K562 (cell line): ENCODE measurements around the gene TLE6. TPM values are rescaled to one million over a fixed set of nuclear protein-coding genes. Genes with fewer than 3 reads are reported as not detected.

Source experiments
- ETS2 ChIP-seq: IDR thresholded peaks from 2 replicates; pipeline ENCODE4 v1.6.1; 2016; ENCODE audit warnings: borderline replicate concordance, missing genetic modification characterization, mild to moderate bottlenecking, moderate library complexity, missing compliant biosample characterization; ENCODE audit not compliant: poor library complexity, severe bottlenecking
- FOXA3 ChIP-seq, 2 experiments: fragments of 450-650 bp in 1 of 2; sonication (generic) in 1 of 2; formaldehyde crosslinking; IDR thresholded peaks in 1 of 2; conservative IDR thresholded peaks in 1 of 2; 2 replicates each; pipeline versions ENCODE4 v1.4.0 to v1.8.0; 2020 to 2022; ENCODE audit warnings: mild to moderate bottlenecking in 2 of 2, missing genetic modification reagents in 1 of 2
- MGA ChIP-seq: fragments of 450-650 bp; IDR thresholded peaks from 2 replicates; pipeline ENCODE4 v1.6.1; 2016; ENCODE audit warnings: mild to moderate bottlenecking, moderate library complexity
- STAT5A ChIP-seq: IDR thresholded peaks from 2 replicates; pipeline ENCODE4 v1.6.1; 2012; ENCODE audit warnings: low read length, inconsistent platforms, borderline replicate concordance
- STAT5B ChIP-seq: fragments of 250-450 bp; sonication (Bioruptor Pico); IDR thresholded peaks from 2 replicates; pipeline ENCODE4 v1.8.0; 2021; ENCODE audit warnings: mild to moderate bottlenecking, inconsistent platforms
- THAP7 ChIP-seq: fragments of 250-450 bp; sonication (Bioruptor Pico); IDR thresholded peaks from 2 replicates; pipeline ENCODE4 v1.5.0; 2021
- polyA plus RNA-seq, 8 experiments: library from polyadenylated mRNA; depleted of rRNA in 4 of 8; stranded (reverse) in 5 of 8; unstranded in 3 of 8; fragments of >200 nt; fragmentation: Nextera tagmentation in 2 of 8; fragmentation: Illumina TruSeq in 1 of 8; extraction: Ambion mirVana in 2 of 8; extraction: Trizol in 1 of 8; gene quantifications; 2 replicates each; pipeline versions ENCODE4 v1.2.1 to v1.2.3, GENCODE V29; 2011 to 2014; ENCODE audit warnings: inconsistent platforms in 1 of 8, missing spikeins in 1 of 8
- total RNA-seq, 7 experiments: library from RNA; depleted of rRNA in 6 of 7; stranded (reverse); fragments of >200 nt in 6 of 7; fragmentation: Illumina TruSeq in 2 of 7; extraction: Trizol in 2 of 7; gene quantifications; 2 replicates each; pipeline versions ENCODE4 v1.2.1 to v1.2.3, GENCODE V29; 2011 to 2021; ENCODE audit warnings: low replicate concordance in 1 of 7
- TF ChIP-seq, protein P1 (sequence below), 2 experiments: IDR thresholded peaks; 2 replicates each; pipeline ENCODE4 v1.6.1; 2012; ENCODE audit warnings: improper control_type of control experiment in 2 of 2, low read depth in 2 of 2, low read length in 2 of 2, borderline replicate concordance in 1 of 2
- TF ChIP-seq, protein P2 (sequence below): sonication (generic); formaldehyde crosslinking; IDR thresholded peaks from 2 replicates; pipeline ENCODE4 v1.8.0; 2022; ENCODE audit warnings: missing genetic modification reagents, mild to moderate bottlenecking, borderline replicate concordance

Gene TLE6
- total and polyA plus RNA-seq, 9 of the 15 experiments (the other 6 are each of a cell fraction or from before 2014, with no cell fraction given): 1.1 to 6.1 (median 2.5) TPM

- TF ChIP-seq MGA: peak; percentile 98
- no peak for TF ChIP-seq STAT5B (CRISPR knock-in tag)
- peak in 1 of 2 experiments; percentile 70; a peak in 1 of 4 replicates for TF ChIP-seq FOXA3 (CRISPR knock-in tag; conservative IDR thresholded peaks at IDR 0.05 in 1 of 2, IDR thresholded peaks at IDR 0.05 in 1 of 2)
- TF ChIP-seq, protein P1, sequence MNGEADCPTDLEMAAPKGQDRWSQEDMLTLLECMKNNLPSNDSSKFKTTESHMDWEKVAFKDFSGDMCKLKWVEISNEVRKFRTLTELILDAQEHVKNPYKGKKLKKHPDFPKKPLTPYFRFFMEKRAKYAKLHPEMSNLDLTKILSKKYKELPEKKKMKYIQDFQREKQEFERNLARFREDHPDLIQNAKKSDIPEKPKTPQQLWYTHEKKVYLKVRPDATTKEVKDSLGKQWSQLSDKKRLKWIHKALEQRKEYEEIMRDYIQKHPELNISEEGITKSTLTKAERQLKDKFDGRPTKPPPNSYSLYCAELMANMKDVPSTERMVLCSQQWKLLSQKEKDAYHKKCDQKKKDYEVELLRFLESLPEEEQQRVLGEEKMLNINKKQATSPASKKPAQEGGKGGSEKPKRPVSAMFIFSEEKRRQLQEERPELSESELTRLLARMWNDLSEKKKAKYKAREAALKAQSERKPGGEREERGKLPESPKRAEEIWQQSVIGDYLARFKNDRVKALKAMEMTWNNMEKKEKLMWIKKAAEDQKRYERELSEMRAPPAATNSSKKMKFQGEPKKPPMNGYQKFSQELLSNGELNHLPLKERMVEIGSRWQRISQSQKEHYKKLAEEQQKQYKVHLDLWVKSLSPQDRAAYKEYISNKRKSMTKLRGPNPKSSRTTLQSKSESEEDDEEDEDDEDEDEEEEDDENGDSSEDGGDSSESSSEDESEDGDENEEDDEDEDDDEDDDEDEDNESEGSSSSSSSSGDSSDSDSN (IDR thresholded peaks at IDR 0.05; ENCODE audit: borderline replicate concordance in 1 of 2, low read depth in 2 of 2, low read length in 2 of 2): 0 out of 4 replicates have a peak, but pooled peaks of 1 of the 2 experiments have one; percentile 37
- TF ChIP-seq THAP7 (CRISPR knock-in tag): peak; percentile 83; the same call in 1 of the 2 replicates
- no peak for TF ChIP-seq ETS2 (tag)
- TF ChIP-seq, protein P2, sequence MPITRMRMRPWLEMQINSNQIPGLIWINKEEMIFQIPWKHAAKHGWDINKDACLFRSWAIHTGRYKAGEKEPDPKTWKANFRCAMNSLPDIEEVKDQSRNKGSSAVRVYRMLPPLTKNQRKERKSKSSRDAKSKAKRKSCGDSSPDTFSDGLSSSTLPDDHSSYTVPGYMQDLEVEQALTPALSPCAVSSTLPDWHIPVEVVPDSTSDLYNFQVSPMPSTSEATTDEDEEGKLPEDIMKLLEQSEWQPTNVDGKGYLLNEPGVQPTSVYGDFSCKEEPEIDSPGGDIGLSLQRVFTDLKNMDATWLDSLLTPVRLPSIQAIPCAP: no peak
- no peak for TF ChIP-seq STAT5A
Observed at GRCh38 chr19:2944775-2945574, 32.4 kb upstream of the TLE6 start, which contains the start of gene ZNF77 (continued).
